HG02840 (cell line): ENCODE measurements around the gene CELSR3.
A peak's percentile ranks its signal among the peaks of the same experiment; 100 is the strongest.

ENCODE experiments used
- ATAC-seq: cut with Tn5 transposase; IDR thresholded peaks from one replicate; pipeline ENCODE4 v1.9.1; 2021; ENCODE audit warnings: mild to moderate bottlenecking, moderate library complexity, moderate number of reproducible peaks; ENCODE audit not compliant: unreplicated experiment, low FRiP score

Gene CELSR3

DNA sequence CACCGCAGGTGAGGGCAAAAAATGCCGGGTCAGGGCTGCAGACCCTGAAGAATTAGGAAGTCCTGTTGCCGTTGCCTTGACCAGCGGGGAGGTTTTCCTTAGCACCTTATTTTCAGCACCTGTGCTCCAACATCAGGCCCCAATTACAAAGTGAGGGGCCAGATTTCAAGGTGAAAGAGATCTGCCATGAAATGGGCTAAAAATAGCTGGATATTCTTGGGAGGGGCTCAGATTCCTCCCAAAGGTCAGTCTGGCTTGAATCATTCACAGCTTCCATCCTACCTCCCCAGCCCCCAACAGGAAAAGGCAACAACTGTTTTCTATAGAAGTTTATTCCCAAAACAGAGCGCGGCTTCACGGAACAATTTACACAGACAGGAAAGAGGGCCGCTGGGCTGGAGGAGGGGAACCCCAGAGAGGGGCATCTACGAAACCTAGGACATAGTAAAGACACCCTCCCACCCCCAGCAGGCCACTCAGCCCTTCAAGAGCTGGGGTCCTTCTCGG is 26.5 kb downstream of the CELSR3 start:
- no peak for ATAC-seq

DNA sequence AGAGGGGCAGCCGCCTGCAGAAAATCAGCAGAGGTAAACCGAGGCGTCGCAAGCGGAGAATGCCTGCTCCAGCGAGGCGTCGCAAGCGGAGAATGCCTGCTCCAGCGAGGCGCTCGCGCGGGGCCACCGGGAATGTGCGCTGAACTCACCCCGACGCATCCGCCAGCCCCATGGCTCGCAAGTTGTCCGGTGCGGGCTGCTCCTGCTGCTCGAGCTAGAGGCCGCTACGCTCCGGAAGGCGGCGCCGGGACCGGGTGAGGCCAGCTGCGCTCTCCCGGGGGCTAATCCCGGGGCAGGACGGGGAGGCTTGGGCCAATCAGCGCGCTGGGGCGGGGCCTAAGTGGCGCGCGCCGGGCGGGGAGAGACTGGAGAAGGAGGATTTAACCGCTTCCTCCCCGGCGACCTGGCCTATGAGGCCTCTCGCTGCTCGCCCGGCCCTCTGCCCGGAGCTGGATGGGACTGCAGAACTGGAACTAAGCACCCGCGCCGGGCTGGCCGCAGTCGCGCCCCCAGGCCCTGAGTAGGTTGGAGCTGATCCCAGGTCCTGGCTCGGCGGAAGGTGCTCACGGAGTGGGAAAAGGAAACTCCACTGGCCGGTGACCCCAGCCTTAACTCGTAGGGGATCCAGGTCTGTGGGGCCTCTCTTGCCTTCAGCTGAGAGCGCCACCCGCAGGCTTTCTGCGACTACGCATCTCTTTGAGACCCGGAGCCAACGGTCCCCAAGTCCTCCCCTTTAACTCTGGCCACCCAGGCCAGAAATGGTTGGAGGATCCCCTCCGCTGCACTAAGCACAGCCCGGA is 27.3 kb downstream of the CELSR3 start, which contains the start of gene SLC26A6:
TSS of gene SLC26A6 (minus strand) at position 240 of the 800 bp plus-strand sequence. CDS start at position 172, 68 bp downstream.
- peak; percentile 77 for ATAC-seq

DNA sequence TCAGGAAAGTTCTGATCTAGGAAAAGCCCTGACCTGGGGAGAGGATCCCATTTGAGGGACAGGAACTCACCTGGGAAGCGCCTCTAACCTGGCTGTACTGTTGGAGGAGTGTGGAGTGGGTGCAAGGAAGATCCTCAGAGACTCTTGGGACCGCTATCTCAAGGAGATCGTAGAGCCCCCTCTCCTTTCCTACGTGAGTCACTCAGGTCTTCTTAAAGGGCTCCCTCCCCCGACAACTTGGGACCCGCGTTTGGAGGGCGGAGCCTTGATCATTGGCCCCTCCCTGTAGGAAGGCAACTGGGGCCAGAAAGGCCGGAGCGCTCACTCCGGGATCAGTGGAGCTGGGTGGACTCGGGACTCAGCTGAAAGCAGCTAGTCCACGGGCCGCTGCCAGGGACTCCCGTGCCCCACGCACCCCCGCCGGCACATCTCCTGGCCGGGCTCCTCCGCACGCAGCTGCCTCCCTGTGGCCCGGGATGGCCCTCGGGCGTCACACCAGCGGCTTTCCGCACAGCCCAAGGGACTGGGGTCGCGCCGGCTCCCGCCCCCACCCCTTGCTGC is 27.9 kb downstream of the CELSR3 start:
- ATAC-seq = peak; percentile 22

DNA sequence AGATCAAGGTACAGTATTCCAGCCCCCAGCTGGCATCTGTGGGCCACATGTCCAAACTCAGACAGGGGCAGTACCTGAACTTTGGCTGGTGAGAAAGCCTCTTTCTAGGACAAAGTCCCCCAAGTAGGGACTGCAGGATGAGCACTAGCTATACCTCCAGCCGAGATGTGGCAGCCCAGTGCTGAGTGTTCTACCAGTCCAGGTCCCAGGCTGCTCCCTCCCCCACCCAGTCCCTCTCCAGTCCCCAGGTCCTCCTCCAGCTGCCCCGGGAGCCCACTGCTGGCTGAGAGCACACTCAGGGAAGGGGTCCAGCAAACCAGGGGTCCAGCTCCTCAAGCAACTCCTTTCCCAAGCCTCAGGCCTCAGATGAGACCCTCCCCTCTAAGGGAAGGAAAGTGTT is 28.9 kb downstream of the CELSR3 start:
- ATAC-seq = no peak

DNA sequence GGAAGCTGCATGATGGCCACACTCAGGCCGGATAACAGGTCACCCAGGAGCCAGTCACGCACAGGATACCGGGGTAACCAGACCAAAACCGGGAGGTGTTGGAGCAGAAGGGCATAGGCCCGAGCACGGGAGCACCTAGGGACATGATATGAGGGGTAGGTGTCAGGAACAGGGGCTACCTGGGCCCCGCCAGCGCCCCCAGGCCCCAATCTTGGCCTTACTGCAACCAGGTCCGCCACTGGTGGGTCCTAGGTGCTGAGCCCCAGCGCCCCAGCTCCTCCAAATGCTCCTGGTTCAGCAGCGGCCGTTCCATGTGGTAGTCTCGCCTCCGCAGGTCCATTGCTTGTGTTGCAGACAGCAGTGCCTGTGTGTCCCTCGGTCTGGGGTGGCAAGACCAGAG is 29.4 kb downstream of the CELSR3 start:
- ATAC-seq = no peak

DNA sequence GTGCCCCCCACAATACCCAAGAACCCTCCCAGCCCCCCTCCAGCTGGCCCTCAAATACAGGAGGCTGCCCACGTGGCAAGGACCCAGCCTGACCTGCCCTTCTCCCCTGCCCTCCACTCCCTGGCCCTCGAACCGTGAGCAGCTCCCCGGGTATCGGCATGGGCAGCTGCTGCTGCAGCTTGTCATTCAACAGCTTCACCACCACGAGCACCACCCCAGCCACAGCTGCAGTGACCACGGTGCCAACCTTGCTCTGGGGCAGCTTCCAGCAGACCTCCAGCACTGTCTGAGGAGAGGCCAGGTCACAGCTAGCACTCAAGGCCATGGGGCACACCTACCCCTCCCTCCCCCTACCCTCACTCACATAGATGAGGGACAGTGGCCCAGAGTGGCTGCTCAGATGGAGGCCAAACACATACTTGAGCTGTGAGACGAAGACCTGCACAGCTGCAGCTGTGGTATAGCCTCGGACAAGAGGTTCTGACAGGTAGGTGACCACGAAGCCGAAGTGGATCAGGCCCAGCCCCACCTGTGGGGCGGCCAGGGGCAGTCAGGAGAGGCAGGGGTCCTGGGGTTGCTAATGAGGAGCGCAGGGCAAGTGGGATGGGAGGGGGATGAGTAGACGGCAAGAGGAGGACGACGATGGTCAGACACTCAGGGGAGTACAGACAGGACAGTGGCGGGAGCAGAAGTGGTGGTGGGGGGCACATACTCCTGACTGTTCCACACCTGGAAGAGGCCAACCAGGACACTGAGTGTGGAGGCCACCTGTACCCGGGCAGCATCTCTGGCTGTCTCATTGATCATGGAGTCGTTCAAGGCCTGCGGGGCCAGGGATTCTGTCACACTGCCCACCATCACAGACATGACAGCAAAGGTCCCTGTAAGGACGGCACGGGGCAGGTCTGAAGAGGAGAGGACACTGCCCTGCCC is 30.9 kb downstream of the CELSR3 start:
- no peak for ATAC-seq

DNA sequence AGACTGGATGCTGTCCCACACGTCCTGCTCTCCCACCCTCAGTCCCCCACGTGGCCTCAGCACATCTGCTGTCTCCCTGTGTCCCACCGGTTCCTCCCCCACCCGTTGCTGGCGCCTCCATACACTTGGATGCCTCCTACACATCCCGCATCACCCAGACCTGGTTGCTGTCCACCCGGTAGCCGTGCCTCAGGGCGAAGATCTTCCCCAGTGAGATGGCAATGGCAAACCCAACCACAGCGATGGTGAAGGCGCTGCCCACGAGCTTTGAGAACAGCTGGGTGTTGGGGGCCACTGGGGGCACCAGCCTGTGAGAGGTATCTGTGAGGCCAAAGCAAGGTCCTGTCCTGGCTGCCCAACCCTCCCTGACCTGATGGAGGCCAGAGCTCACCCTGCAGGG is 31.9 kb downstream of the CELSR3 start:
- ATAC-seq = no peak

DNA sequence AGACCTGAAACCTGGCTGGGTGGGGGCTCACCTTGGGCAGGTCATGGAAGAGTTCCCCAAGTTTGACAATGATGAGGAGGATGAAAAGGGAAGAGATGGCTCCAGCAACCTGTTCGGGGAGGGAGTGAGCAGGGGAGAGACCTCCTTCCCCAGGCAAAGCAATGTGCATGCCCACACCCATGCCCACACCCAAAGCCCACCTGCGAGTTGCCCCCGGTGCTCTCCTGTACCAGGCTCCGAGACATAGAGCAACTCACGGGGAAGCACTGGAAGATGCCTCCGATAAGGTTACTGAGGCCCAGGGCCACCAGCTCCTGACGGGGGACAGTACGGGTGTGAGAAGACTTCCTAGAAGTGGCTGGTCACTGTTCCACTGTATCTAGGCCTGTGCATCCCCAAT is 32.3 kb downstream of the CELSR3 start:
- ATAC-seq = no peak

DNA sequence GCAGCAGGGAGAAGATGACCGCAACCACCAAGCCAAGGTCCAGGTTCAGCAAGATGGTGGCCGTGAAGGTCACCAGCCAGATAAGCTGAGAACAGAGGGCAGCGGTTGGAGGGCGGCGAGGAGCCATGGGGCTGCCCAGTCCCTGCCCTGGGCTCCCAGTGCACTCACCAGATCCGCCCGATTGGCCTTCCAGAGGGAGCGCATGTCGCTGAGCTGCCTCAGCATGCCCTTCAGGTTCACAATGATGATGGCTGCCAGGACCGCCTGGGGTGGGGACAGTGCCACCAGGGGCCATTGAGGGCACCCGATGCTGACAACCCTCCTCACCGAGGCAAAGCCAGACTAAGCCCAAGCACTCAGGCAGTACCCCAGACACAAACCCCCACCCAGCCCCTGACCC is 32.8 kb downstream of the CELSR3 start:
- ATAC-seq = no peak

DNA sequence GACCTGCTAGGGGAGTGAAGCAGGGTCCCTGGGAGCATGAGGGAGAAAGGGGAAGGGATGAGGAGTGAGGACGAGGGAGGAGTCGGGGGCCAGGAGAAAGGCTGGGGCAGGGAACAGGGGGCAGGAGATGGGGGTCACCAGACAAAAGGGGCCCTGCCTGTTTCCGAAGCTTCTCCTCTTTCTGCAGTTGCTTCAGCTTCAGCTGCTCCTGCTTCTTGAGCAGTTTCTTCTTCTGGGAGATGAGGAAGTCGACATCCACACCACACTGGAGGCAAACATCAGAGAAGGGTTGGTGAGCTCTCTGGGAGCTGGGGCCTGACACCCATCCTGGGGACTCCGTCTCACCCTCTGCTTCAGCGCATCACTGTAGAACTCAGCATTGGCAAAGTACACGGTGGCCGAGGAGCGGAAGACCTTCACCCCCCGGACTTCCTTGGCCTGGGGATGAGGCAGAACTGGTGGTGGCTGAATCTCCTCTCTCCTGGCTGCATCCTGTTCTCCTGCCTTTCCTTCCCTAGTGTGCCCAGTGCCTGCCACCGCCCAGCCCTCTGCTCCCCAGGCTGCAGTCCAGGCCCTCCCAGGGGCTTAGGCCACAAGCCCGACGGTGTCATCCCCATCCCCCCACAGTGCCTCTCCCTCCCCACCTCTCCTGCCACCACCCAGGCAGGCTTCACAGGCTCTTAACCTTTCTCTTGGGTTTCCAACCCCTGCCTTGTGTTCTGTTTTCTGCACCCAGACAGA is 34.2 kb downstream of the CELSR3 start:
- no peak for ATAC-seq

DNA sequence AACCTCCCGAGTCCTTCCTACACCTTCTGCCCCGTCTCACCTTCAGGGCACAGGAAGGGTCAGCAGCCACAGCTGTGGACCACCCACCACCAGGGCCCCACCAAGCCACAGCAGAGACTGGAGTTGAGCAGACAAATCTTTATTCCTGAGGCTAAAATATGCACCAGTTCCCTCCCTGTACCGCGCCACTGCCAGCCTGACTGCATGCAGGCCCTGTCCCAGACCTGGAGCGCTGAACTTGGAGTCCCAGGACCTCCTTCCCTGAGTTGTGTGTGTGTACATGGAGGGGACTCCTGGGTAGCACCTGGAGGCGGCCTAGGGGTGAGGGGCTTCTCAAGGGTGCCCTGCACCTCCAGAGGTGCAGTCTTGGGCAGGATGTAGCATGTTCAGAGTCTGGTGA is 37.1 kb downstream of the CELSR3 start:
- no peak for ATAC-seq

DNA sequence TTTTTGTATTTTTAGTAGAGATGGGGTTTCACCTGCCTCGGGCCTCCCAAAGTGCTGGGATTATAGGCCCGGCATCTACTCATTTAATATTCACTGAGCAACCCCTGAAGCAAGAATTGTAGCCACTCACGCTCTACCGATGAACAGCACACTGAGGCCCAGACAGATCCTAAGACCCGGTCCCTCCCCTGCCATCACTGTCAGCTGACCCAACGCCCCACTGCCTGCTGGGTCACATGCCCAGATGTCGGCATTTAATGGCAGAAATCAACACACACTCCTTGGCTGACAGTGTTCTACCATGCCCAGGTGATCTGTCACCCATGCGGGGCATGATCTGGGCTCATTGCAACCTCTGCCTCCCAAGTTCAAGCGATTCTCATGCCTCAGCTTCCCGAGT is 37.9 kb downstream of the CELSR3 start:
- no peak for ATAC-seq

DNA sequence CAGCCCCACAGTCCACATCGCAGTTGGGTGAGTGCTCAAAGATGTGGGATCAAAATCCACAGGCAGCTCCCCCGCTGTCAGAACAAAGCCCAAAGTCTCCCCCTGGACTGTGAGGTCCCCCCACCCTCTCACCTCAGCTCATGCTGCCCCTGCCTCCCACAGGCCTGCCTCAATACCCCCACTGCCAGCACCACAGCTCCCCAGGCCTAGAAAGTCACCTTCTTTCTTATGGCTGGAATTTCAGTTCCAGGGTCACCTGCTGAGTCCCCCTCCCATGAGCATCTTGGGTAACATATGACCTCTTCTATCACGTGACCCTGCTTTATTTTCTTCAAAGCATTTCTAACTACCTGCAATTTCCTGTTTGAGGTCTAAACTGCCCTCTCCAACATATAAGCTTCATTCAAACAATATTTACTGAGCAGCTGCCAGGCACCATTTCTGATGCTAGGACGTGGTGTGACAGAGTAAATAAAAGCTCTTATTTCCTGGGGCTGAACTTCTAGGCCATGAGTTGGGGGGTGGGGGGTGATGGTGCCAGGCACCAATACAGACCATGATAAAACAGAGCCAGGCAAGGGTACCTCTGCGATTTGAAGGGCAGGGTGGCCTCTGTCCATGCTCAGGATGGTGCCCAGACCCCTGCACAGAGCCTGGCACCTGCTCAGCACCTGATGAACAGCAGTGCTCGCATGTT is 38.7 kb downstream of the CELSR3 start:
- no peak for ATAC-seq

DNA sequence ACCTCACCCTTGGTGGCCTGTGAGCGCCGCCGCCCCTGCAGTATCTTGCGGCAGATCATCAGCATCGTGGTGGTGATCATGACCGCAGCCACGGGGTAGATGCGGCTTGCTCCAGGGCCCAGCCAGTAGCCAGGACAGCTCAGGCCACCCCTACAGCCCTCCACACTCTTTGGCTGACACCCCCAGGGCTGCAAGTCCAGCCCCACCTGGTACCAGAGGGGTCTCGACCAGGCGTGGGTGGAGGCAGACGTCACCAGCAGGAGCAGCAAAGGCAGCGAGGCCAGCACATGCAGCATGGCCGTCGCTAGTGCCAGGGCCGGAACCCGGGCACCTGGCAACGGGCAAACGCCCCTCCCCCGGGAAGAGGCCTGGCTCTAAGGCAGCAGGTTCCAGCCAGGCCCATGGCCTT is 41.2 kb downstream of the CELSR3 start, which contains the start of gene TMEM89:
TSS of gene TMEM89 (minus strand) at position 309 of the 409 bp plus-strand sequence. CDS start at position 296, 13 bp downstream.
- no peak for ATAC-seq

DNA sequence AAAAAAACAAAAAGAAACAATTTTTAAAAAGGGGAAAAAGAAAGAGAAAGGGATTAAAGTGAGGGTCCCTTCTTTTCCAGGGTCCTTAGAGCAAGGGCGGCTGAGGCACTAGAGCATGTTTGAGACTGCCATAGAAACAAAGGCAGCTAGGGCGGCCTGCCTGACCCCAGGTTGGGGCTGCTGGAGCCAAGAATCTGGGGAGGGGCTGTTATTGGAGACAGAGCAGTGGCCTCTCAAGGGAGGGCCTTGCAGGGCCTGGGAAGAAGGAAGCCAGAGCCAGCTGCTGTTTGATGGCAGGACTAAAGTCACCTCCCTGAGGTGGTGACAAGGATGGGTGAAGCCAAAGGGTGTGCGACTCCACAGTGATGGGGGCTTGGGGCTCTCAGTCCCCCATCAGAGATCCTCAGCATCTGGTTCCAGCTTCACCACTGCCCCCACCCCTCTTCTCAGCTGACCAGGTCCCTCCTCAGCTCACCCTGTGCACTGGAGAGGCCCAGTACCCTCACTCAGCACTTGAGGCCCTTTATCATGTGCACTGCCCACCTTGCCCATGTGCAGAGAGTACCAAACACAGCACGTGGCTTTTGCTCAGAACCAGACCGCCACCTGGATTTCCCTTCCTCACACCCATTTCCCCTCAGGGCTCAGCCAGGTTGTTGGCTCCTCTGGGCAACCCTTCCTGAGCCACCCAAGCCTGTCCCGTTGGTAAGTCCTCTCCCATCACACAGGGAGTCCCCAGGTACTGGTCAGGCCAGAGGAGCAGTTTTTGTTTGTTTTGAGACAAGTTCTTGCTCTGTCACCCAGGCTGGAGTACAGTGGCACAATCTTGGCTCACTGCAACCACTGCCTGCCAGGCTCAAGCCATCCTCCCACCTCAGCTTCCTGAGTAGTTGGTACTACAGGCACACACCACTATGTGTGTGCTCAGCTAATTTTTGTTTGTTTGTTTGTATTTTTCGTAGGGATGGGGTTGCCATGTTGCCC is 42.9 kb downstream of the CELSR3 start:
- ATAC-seq = no peak

DNA sequence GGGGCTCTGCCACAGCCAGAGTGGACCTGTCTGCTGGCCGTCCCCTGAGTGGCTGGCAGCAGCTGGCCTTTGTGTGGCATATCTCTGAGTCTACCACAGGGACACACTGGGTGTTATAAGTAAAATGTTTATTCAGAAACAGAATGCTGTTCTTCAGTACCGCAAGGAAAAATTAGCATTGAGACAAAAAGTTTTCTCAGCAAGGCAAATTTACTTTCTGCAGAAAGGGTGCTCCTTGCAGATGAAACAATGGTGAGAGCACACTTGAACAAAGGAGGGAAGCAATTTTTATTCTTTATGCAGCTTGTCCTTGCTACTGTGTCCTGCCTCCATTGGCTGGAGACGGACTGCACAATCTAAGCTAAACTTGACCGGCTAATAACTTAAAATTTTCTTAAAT is 45.1 kb downstream of the CELSR3 start:
- ATAC-seq = no peak

DNA sequence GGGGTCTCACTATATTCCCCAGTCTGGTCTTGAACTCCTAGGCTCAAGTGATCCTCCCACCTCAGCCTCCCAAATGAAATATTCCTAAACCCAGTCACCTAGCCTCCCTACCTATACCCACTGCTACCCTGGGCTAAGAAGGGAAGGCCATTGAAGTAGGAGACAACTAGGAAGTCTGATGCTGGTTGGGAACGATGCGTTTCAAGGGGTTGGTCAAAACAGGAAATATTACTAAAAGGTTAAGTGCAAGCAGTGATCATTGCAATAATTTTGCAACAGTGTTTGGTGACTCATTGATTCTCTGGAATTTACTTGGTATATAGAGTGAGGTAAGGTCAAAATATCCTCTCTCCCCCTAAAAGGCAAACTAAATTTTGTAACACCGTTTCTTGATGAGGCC is 48.6 kb downstream of the CELSR3 start:
- no peak for ATAC-seq

DNA sequence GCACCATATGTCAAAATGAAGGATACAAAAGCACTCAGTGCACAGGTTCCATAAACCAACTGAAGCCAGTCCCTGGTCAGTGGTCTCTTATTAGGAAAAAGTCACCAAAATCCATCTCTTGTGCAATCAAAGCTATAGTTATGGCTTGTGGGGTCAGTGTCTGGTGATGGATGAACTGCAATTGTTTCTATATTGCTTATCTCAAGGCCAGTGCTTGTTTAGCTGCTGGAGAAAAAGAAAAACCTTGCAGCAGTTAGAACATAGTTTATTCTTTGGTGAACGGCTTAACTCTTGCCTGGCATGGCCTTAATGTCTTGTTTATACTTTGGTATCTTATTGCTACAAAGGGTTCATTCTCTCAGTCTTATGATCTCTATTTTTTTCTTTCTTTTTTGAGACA is 50.4 kb downstream of the CELSR3 start:
- no peak for ATAC-seq
